BE2C (cell line): ENCODE measurements around the gene KCNK13.

Experiments
- DNase-seq: peaks from one replicate; pipeline ENCODE4 v3.0.0-alpha.2; 2020
- H3K27me3 ChIP-seq: fragments of 250-450 bp; sonication (Bioruptor Pico); 2 replicates; pipeline ENCODE4 v1.5.1; 2020; ENCODE audit warnings: mild to moderate bottlenecking
- H3K36me3 ChIP-seq: fragments of 250-450 bp; sonication (Bioruptor Pico); 2 replicates; pipeline ENCODE4 v1.5.1; 2020; ENCODE audit warnings: mild to moderate bottlenecking
- H3K4me1 ChIP-seq: fragments of 250-450 bp; sonication (Bioruptor Pico); 2 replicates; pipeline ENCODE4 v1.5.1; 2020
- H3K4me3 ChIP-seq: 2 replicates; pipeline ENCODE4 v1.5.1; 2011; ENCODE audit warnings: low read depth, low read length
- H3K9me3 ChIP-seq: fragments of 250-450 bp; sonication (Bioruptor Pico); 2 replicates; pipeline ENCODE4 v1.5.1; 2020
- TF ChIP-seq, protein P1 (sequence below): IDR thresholded peaks from 2 replicates; pipeline ENCODE4 v1.5.1; 2012; ENCODE audit warnings: mild to moderate bottlenecking, low read depth, low read length

Gene KCNK13

DNA sequence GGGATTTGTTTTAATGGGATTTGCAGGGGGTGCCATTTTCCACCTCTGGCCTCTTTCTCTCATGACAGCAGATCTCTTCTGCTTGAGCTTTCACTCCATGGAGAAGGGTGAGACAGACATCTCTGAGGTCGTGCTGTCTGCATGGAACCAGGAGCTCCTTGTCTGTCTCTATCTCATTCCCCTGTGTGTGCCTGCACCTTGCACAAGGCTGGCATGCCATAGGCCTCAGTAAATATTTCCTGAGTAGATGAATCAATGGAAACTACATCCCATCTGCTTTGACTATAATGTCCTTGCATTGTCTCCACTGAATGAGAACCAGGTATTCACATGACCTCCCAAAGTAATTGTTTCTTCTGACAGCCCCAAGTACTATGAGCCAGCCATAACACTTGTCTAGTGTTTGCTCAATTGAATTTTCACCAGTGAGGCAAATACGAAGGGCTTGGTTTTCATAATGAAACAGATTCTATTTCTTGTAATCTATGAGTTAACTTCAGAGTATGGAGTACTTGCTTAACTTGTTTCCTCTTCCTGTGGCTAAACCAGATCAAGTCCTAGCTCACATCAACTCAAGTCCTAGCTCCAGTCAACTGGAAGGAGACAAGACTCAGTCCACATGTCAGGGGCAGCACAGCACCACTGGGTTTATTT, 32.3 kb downstream of the KCNK13 start:
- no peaks in the 10 kb centered on the region for H3K9me3 ChIP-seq
- peaks cover 9% of the 10 kb centered on the region; the same call in 1 of the 2 replicates for H3K4me1 ChIP-seq
- no peaks in the 10 kb centered on the region for H3K27me3 ChIP-seq
- TF ChIP-seq, protein P1, sequence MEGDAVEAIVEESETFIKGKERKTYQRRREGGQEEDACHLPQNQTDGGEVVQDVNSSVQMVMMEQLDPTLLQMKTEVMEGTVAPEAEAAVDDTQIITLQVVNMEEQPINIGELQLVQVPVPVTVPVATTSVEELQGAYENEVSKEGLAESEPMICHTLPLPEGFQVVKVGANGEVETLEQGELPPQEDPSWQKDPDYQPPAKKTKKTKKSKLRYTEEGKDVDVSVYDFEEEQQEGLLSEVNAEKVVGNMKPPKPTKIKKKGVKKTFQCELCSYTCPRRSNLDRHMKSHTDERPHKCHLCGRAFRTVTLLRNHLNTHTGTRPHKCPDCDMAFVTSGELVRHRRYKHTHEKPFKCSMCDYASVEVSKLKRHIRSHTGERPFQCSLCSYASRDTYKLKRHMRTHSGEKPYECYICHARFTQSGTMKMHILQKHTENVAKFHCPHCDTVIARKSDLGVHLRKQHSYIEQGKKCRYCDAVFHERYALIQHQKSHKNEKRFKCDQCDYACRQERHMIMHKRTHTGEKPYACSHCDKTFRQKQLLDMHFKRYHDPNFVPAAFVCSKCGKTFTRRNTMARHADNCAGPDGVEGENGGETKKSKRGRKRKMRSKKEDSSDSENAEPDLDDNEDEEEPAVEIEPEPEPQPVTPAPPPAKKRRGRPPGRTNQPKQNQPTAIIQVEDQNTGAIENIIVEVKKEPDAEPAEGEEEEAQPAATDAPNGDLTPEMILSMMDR = no peak
- H3K36me3 ChIP-seq = no peaks in the 10 kb centered on the region
- H3K4me3 ChIP-seq = no peak overlapping the region
- no peak for DNase-seq

DNA sequence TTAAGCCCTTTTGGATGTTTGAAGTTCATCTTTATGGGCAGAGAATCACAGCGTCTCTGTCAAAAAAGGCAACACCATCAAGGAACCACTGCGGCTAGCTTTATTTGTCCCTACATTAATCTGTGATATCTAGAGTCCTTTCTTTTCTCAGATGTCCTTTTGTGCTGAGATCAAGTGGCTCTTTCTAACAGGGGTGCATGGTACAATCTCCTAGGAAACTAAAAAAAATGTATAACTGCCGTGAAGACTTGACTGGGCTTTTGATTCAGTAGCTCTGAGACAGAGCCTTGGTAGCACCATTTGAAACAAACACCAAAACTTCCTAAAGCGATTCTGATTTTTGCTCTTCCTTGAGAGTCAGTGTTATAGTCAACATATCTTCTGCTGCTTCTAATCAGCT, 33.3 kb downstream of the KCNK13 start:
- DNase-seq = no peak
- Histone ChIP-seq H3K9me3 (no peaks in the 10 kb centered on the region), H3K4me3 (no peak overlapping the region), H3K4me1 (peaks cover 9% of the 10 kb centered on the region; the same call in 1 of the 2 replicates), H3K27me3 (no peaks in the 10 kb centered on the region), H3K36me3 (no peaks in the 10 kb centered on the region)
- TF ChIP-seq, protein P1 = no peak

DNA sequence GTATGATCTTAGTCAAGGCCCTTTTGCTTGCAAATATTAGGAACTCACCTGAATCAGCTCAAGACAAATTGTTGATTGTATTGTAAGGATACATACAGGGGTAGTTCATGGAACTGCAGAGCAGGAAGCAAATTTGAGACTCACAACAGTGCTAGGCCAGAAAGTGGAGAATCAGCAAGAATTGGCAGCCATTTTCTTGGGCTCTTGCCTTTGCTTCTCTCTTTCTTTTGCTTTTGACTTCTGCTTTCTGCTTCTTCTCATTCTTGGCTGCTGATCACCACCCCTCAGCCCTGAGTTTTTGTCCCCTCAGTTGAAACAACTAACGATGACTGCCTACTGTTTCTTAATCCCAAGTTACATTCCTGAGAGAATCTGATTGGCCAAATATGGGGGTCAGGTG, 34.8 kb downstream of the KCNK13 start:
- Histone ChIP-seq H3K9me3 (no peaks in the 10 kb centered on the region), H3K27me3 (no peaks in the 10 kb centered on the region), H3K4me1 (no peaks in the 10 kb centered on the region), H3K36me3 (no peaks in the 10 kb centered on the region), H3K4me3 (no peak overlapping the region)
- TF ChIP-seq, protein P1 = no peak
- DNase-seq = no peak

DNA sequence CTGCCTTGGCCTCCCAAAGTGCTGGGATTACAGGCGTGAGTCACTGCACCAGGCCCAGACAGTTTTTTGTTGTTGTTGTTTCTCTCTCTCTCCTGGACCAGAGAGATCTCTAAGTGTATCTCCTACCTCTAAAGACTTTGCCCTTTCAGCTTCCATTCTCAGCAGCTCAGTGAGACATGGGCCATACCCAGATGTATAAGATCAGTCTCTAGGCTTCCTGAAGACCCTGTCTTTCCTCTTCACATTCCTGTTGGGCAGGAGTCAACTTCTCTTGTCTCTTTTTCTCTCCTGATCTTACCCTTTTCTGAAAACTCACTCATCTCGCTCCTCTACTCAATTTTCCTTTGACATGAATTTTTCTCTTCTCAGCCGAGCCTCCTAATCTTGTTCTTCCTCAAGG, 42.0 kb downstream of the KCNK13 start:
- no peaks in the 10 kb centered on the region for H3K36me3 ChIP-seq
- H3K4me3 ChIP-seq = no peak overlapping the region
- TF ChIP-seq, protein P1 = no peak
- no peaks in the 10 kb centered on the region for H3K27me3 ChIP-seq
- H3K4me1 ChIP-seq = no peaks in the 10 kb centered on the region
- H3K9me3 ChIP-seq = no peaks in the 10 kb centered on the region
- DNase-seq = no peak

DNA sequence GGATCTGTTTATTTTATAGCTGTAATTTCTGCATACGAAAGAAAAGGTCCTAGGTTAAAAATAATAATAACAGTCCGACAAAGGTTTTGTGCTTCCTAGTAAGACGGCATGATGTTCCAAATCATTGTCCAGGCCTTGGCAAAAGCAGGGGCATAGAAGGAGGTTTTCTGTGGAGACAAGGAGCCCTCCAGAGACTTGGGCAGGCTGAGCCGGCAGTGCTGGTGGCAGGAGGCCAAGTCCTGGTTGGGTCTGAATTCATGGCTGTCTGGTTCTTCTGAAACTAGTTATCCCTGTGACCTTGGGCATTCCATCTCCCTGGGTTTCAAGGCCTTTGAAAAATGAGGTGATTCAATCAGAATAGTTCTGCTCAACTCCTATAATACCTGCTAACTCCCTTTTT, 44.0 kb downstream of the KCNK13 start:
- Histone ChIP-seq H3K36me3 (no peaks in the 10 kb centered on the region), H3K9me3 (no peaks in the 10 kb centered on the region), H3K27me3 (no peaks in the 10 kb centered on the region), H3K4me1 (no peaks in the 10 kb centered on the region), H3K4me3 (no peak overlapping the region)
- TF ChIP-seq, protein P1 = no peak
- peak; percentile 72 for DNase-seq

DNA sequence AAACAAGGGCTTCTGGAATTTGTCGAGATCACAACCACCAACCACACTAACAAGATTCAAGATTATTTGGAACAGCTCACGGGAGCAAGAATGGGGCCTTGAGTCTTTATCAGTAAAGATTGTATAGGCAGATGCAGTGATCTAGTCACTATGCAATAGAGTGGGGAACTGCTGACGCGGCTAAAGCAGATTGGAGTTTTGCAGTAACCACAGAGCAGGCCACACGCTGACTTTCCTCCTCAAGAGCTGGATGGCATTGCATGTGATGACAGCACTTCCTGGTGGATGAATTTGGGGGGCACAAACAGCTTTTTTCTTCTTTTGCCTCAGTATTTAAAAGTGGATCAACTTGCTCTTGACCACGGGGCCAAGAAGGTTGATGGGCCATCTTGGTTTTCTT, 46.0 kb downstream of the KCNK13 start:
- Histone ChIP-seq H3K9me3 (no peaks in the 10 kb centered on the region), H3K27me3 (no peaks in the 10 kb centered on the region), H3K36me3 (no peaks in the 10 kb centered on the region), H3K4me1 (no peaks in the 10 kb centered on the region), H3K4me3 (no peak overlapping the region)
- DNase-seq = no peak
- TF ChIP-seq, protein P1 = no peak
